PC-3 (cell line): Measurements from ENCODE around the gene THOC2. TPM values are rescaled to one million over a fixed set of nuclear protein-coding genes. Genes with fewer than 3 reads are reported as not detected.

ENCODE experiments used
- ATAC-seq: fragments of 200-7000 bp; cut with Tn5 transposase; 2 replicates; pipeline ENCODE4 v1.9.1; 2020; ENCODE audit warnings: mild to moderate bottlenecking, moderate library complexity
- BruUV-seq: library from RNA; stranded (reverse); fragments of 400-500 nt; replicated peaks from 2 replicates; lab custom pipeline; 2021; lab: Mats Ljungman, UMichigan
- CTCF ChIA-PET: fragments of 300-600 bp; sonication (Branson Sonifier 250); formaldehyde crosslinking; loops from one replicate; lab custom pipeline; 2022; ENCODE audit warnings: antibody characterized with exemption; lab: Charles Lee
- POLR2A ChIA-PET: fragments of 300-600 bp; sonication (Branson Sonifier 250); formaldehyde crosslinking; loops from one replicate; lab custom pipeline; 2022; ENCODE audit warnings: antibody characterized with exemption; ENCODE audit not compliant: unreplicated experiment; lab: Charles Lee
- DNase-seq: peaks from one replicate; pipeline ENCODE4 v3.0.0-alpha.2; 2015
- H2AFZ ChIP-seq: fragments of 300-600 bp; sonication (generic); 2 replicates; pipeline ENCODE4 v1.6.0; 2016; ENCODE audit warnings: antibody characterized with exemption, low read length
- H3F3A ChIP-seq: fragments of 300-600 bp; sonication (generic); one replicate; pipeline ENCODE4 v1.6.0; 2017; ENCODE audit warnings: antibody characterized with exemption, low read length, control low read depth, mild to moderate bottlenecking; ENCODE audit not compliant: unreplicated experiment
- H3K27ac ChIP-seq: fragments of 300-600 bp; sonication (generic); 2 replicates; pipeline ENCODE4 v1.5.1; 2016; ENCODE audit warnings: mild to moderate bottlenecking, low read length
- H3K27me3 ChIP-seq: fragments of 300-600 bp; sonication (generic); 2 replicates; pipeline ENCODE4 v1.6.1; 2016; ENCODE audit warnings: low read length, mixed read lengths
- H3K36me3 ChIP-seq: fragments of 300-600 bp; sonication (generic); 2 replicates; pipeline ENCODE4 v1.6.1; 2016; ENCODE audit warnings: low read depth, mixed run types, low read length, mixed read lengths
- H3K4me1 ChIP-seq: fragments of 300-600 bp; sonication (generic); 2 replicates; pipeline ENCODE4 v1.5.1; 2016; ENCODE audit warnings: low read length; ENCODE audit not compliant: insufficient read depth
- H3K4me2 ChIP-seq: fragments of 300-600 bp; sonication (generic); 2 replicates; pipeline ENCODE4 v1.6.0; 2016; ENCODE audit warnings: low read length
- H3K4me3 ChIP-seq: fragments of 300-600 bp; sonication (generic); 2 replicates; pipeline ENCODE4 v1.5.1; 2016; ENCODE audit warnings: mild to moderate bottlenecking, low read length, mixed read lengths
- H3K79me2 ChIP-seq: fragments of 300-600 bp; sonication (generic); 2 replicates; pipeline ENCODE4 v1.6.1; 2017; ENCODE audit warnings: low read length, mixed read lengths
- H3K9ac ChIP-seq: fragments of 300-600 bp; sonication (generic); 2 replicates; pipeline ENCODE4 v1.6.0; 2016; ENCODE audit warnings: mild to moderate bottlenecking, low read length
- H3K9me2 ChIP-seq: fragments of 300-600 bp; sonication (generic); replicated peaks from 2 replicates; pipeline ENCODE4 v1.6.1; 2016; ENCODE audit warnings: mixed run types, low read length, mixed read lengths
- H3K9me3 ChIP-seq: fragments of 300-600 bp; sonication (generic); 2 replicates; pipeline ENCODE4 v1.6.1; 2016; ENCODE audit warnings: low read length, mixed read lengths
- H4K20me1 ChIP-seq: fragments of 300-600 bp; sonication (generic); 2 replicates; pipeline ENCODE4 v1.6.1; 2016; ENCODE audit warnings: low read length, mixed read lengths
- EZH2 ChIP-seq: fragments of 300-600 bp; sonication (generic); IDR thresholded peaks from one replicate; pipeline ENCODE4 v1.6.1; 2017; ENCODE audit warnings: antibody characterized with exemption, mild to moderate bottlenecking, low read length; ENCODE audit not compliant: unreplicated experiment
- EZH2phosphoT487 ChIP-seq: fragments of 300-600 bp; sonication (generic); IDR thresholded peaks from 2 replicates; pipeline ENCODE4 v1.6.1; 2018; ENCODE audit warnings: mild to moderate bottlenecking, antibody characterized with exemption, low read length, borderline replicate concordance
- intact Hi-C: fragments of 100-400 bp; cut with micrococcal nuclease; formaldehyde crosslinking; loops from 2 replicates; pipeline ENCODE4 v1.9.0; 2023
- total RNA-seq: library from RNA; depleted of rRNA; stranded (reverse); fragments of >200 nt; gene quantifications from 2 replicates; pipeline ENCODE4 v1.2.3, GENCODE V29; 2014
- TF ChIP-seq, protein P1 (sequence below): fragments of 300-600 bp; sonication (generic); conservative IDR thresholded peaks from 2 replicates; pipeline ENCODE4 v1.5.1; 2017; ENCODE audit warnings: antibody characterized with exemption, low read depth, mild to moderate bottlenecking, low read length

The THOC2 gene
- total RNA-seq, 1 experiment from 2014 or later: 69.1 TPM

DNA sequence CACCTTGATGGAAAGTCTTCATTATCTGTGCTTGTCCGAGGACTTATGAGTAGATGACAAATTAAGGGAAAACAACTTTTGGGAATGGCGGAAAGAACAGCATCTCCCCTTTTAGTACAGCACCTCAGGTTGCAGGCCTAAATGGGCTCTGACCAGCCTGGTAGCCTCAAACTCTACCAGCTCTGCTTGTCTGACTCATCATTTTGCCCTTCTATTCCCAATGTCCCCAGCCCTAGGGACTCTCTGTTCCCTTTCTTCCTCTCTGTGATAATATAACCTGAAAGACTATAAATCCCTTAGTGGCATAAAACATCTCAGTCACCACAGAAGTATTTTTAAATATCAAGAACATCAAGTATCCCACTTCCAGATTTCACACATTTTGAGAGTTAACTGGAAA lies 121.9 kb downstream of the THOC2 start:
- H3K9ac ChIP-seq: no peak overlapping the region
- ATAC-seq: no peak
- H3K9me2 ChIP-seq: no peaks in the 10 kb centered on the region
- H3K4me1 ChIP-seq: no peaks in the 10 kb centered on the region
- H3K79me2 ChIP-seq: no peaks in the 10 kb centered on the region
- TF ChIP-seq, protein P1, sequence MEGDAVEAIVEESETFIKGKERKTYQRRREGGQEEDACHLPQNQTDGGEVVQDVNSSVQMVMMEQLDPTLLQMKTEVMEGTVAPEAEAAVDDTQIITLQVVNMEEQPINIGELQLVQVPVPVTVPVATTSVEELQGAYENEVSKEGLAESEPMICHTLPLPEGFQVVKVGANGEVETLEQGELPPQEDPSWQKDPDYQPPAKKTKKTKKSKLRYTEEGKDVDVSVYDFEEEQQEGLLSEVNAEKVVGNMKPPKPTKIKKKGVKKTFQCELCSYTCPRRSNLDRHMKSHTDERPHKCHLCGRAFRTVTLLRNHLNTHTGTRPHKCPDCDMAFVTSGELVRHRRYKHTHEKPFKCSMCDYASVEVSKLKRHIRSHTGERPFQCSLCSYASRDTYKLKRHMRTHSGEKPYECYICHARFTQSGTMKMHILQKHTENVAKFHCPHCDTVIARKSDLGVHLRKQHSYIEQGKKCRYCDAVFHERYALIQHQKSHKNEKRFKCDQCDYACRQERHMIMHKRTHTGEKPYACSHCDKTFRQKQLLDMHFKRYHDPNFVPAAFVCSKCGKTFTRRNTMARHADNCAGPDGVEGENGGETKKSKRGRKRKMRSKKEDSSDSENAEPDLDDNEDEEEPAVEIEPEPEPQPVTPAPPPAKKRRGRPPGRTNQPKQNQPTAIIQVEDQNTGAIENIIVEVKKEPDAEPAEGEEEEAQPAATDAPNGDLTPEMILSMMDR: no peak
- TF ChIP-seq EZH2: no peak
- TF ChIP-seq EZH2phosphoT487: no peak
- DNase-seq: no peak
- no peaks in the 10 kb centered on the region for H3F3A ChIP-seq
- H3K27ac ChIP-seq: no peak overlapping the region
- H4K20me1 ChIP-seq: no peaks in the 10 kb centered on the region
- BruUV-seq: no TSS peak
- no peaks in the 10 kb centered on the region for H3K27me3 ChIP-seq
- no peaks in the 10 kb centered on the region for H3K9me3 ChIP-seq
- intact Hi-C loops: no loop called here
- H3K36me3 ChIP-seq: peaks cover 25% of the 10 kb centered on the region
- no peak overlapping the region for H3K4me3 ChIP-seq
- ChIA-PET POLR2A (no interaction called here), CTCF (no interaction called here)
- no peak overlapping the region for H2AFZ ChIP-seq
- no peak overlapping the region for H3K4me2 ChIP-seq

DNA sequence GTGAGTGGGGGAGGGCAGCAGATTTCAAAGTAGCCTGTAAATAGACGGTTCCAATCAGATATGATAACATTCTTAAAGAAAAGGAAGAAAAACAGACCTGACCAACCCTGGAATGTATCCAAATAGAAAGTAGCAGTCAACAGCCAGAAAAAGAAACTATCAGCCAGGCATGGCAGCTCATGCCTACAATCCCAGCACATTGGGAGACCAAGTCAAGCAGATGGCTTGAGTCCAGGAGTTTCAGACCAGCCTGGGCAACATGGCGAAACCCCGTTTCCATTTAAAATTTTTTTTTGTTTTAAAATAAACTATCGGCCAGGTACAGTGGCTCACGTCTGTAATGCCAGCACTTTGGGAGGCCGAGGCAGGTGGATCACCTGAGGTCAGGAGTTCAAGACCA lies 125.0 kb downstream of the THOC2 start:
- no peak overlapping the region for H3K9ac ChIP-seq
- H2AFZ ChIP-seq: no peak overlapping the region
- ATAC-seq (no peak), DNase-seq (no peak)
- ChIA-PET POLR2A (no interaction called here), CTCF (no interaction called here)
- H3K4me1 ChIP-seq: no peaks in the 10 kb centered on the region
- H3K4me3 ChIP-seq: no peak overlapping the region
- no peaks in the 10 kb centered on the region for H3K27me3 ChIP-seq
- no peak for TF ChIP-seq EZH2phosphoT487
- TF ChIP-seq, protein P1: no peak
- TF ChIP-seq EZH2: no peak
- H3K36me3 ChIP-seq: peaks cover 19% of the 10 kb centered on the region
- H3K27ac ChIP-seq: no peak overlapping the region
- no peaks in the 10 kb centered on the region for H3K9me3 ChIP-seq
- no TSS peak for BruUV-seq
- H3K9me2 ChIP-seq: no peaks in the 10 kb centered on the region
- H3K79me2 ChIP-seq: no peaks in the 10 kb centered on the region
- no peak overlapping the region for H3K4me2 ChIP-seq
- intact Hi-C loops: no loop called here
- H4K20me1 ChIP-seq: no peaks in the 10 kb centered on the region
- H3F3A ChIP-seq: no peaks in the 10 kb centered on the region

DNA sequence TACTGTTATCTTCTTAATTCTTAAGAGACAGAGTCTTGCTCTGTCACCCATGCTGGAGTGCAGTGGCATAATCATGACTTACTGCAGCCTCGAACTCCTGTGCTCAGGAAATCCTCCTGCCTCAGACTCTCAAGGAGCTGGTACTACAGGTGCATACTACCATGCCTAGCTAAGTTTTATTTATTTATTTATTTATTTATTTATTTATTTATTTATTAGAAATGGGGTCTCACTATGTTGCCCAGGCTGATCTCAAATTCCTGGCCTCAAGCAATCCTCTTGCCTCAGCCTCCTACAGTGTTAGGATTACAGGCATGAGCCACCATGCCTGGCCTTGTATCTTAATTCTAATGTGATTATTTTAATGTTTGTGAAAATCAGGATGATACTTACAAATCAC lies 125.6 kb downstream of the THOC2 start:
- DNase-seq (no peak), ATAC-seq (no peak)
- Histone ChIP-seq H3K9me2 (no peaks in the 10 kb centered on the region), H3K4me2 (no peak overlapping the region), H4K20me1 (no peaks in the 10 kb centered on the region), H3K27me3 (no peaks in the 10 kb centered on the region), H3K4me3 (no peak overlapping the region), H3K36me3 (peaks cover 17% of the 10 kb centered on the region), H3K9ac (no peak overlapping the region), H3K27ac (no peak overlapping the region), H3F3A (no peaks in the 10 kb centered on the region), H2AFZ (no peak overlapping the region), H3K9me3 (no peaks in the 10 kb centered on the region), H3K79me2 (no peaks in the 10 kb centered on the region), H3K4me1 (no peaks in the 10 kb centered on the region)
- BruUV-seq: no TSS peak
- intact Hi-C loops: no loop called here
- POLR2A ChIA-PET: no interaction called here
- TF ChIP-seq EZH2 (no peak), EZH2phosphoT487 (no peak)
- TF ChIP-seq, protein P1: no peak
- CTCF ChIA-PET: no interaction called here
